ENCODE measurements around the gene MAP1LC3A.

GRCh38 chr20:34528921-34529297, 29.6 kb upstream of the MAP1LC3A start:
- TF ChIP-seq TAF1 (IDR thresholded peaks at IDR 0.05; ENCODE audit: borderline replicate concordance, low read depth, low read length) (no peak), POLR2A (IDR thresholded peaks at IDR 0.05; ENCODE audit: low read depth, low read length) (no peak), POLR2AphosphoS5 (IDR thresholded peaks at IDR 0.05; ENCODE audit: low read depth, low read length) (no peak)
